ENCODE measurements around the gene CYP2E1. TPM values are rescaled to one million over a fixed set of nuclear protein-coding genes. Genes with fewer than 3 reads are reported as not detected.

CYP2E1 gene
- 1 to 10 TPM in 2 of 6 experiments, under 1 TPM in 4; 0.45 to 1.3 (median 0.83) TPM for total RNA-seq (2021; fragmentation: NEBNext Ultra II Directional; extraction: Animal tissue kit (Norgen Biotek cat#: 25700))
- long read RNA-seq = 0 reads

GRCh38 chr10:133526957-133527588, at the start of gene CYP2E1:
Gene CYP2E1 (plus strand): TSS chr10:133527363. CDS start chr10:133527396, 33 bp downstream.
- H3K4me1 Mint-ChIP-seq (ENCODE audit: low read depth) = peaks cover 6% of the 10 kb centered on the region; the same call in 1 of the 2 replicates
- DNase-seq = no peak
- H3K27ac Mint-ChIP-seq = no peak within 1 kb of the TSS
- H3K36me3 Mint-ChIP-seq (ENCODE audit: low read depth) = peaks cover 6% of the 10 kb centered on the region; the same call in 1 of the 2 replicates
- TF ChIP-seq CTCF (IDR thresholded peaks at IDR 0.05) = no peak
- peaks cover 6% of the 10 kb centered on the region; the same call in 1 of the 2 replicates for H3K9me3 Mint-ChIP-seq
- peaks cover 50% of the 10 kb centered on the region for H3K27me3 Mint-ChIP-seq (ENCODE audit: insufficient read depth)
- no peak within 1 kb of the TSS for H3K4me3 Mint-ChIP-seq

GRCh38 chr10:133481086-133481643, 46.0 kb upstream of the CYP2E1 start:
- no peak for TF ChIP-seq CTCF (IDR thresholded peaks at IDR 0.05)
- Mint-ChIP-seq H3K27me3 (ENCODE audit: insufficient read depth) (peaks cover 8% of the 10 kb centered on the region), H3K4me3 (no peak overlapping the region), H3K9me3 (peaks cover 15% of the 10 kb centered on the region), H3K4me1 (ENCODE audit: low read depth) (no peaks in the 10 kb centered on the region), H3K36me3 (ENCODE audit: low read depth) (no peaks in the 10 kb centered on the region; the same call in 1 of the 2 replicates), H3K27ac (no peak overlapping the region)
- DNase-seq = no peak

GRCh38 chr10:133481657-133482056, 45.5 kb upstream of the CYP2E1 start:
- Mint-ChIP-seq H3K4me3 (no peak overlapping the region), H3K4me1 (ENCODE audit: low read depth) (no peaks in the 10 kb centered on the region), H3K9me3 (peaks cover 18% of the 10 kb centered on the region), H3K27me3 (ENCODE audit: insufficient read depth) (peaks cover 8% of the 10 kb centered on the region), H3K27ac (no peak overlapping the region), H3K36me3 (ENCODE audit: low read depth) (peaks cover 3% of the 10 kb centered on the region; the same call in 1 of the 2 replicates)
- TF ChIP-seq CTCF (IDR thresholded peaks at IDR 0.05) = no peak
- DNase-seq = no peak

GRCh38 chr10:133484818-133485217, 42.3 kb upstream of the CYP2E1 start:
- Mint-ChIP-seq H3K4me3 (no peak overlapping the region), H3K9me3 (peaks cover 28% of the 10 kb centered on the region), H3K27ac (no peak overlapping the region), H3K4me1 (ENCODE audit: low read depth) (no peaks in the 10 kb centered on the region), H3K36me3 (ENCODE audit: low read depth) (peaks cover 8% of the 10 kb centered on the region; the same call in 1 of the 2 replicates), H3K27me3 (ENCODE audit: insufficient read depth) (peaks cover 8% of the 10 kb centered on the region)
- TF ChIP-seq CTCF (IDR thresholded peaks at IDR 0.05) = no peak
- DNase-seq = no peak

DNA sequence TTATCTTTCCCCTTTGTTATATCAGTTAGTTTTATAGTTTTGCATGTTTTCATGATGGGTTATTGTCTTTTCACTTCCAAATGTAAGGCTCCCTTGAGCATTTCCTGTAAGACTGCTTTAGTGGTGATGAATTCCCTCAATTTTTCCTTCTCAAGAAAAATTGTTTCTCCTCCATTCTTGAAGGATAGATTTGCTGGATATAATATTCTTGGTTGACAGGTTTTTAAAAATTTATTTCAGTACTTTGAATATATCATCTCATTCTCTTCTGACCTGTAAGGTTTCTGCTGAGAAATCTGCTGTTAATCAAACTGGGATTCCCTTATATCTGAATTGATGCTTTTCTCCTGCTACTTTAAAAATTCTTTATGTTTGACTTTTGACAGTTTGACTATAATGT, 40.1 kb upstream of the CYP2E1 start:
- no peak for TF ChIP-seq CTCF (IDR thresholded peaks at IDR 0.05)
- Mint-ChIP-seq H3K4me1 (ENCODE audit: low read depth) (no peaks in the 10 kb centered on the region), H3K27me3 (ENCODE audit: insufficient read depth) (peaks cover 5% of the 10 kb centered on the region; the same call in 1 of the 2 replicates), H3K27ac (no peak overlapping the region), H3K36me3 (ENCODE audit: low read depth) (peaks cover 8% of the 10 kb centered on the region; the same call in 1 of the 2 replicates), H3K4me3 (no peak overlapping the region), H3K9me3 (peaks cover 28% of the 10 kb centered on the region)
- no peak for DNase-seq
